Endothelial cell of umbilical vein (primary cell): Measurements from ENCODE around the gene MAP4K4. TPM values are rescaled to one million over a fixed set of nuclear protein-coding genes. Genes with fewer than 3 reads are reported as not detected.

Experiments used
- BruUV-seq: library from RNA; stranded (reverse); fragments of 400-500 nt; replicated peaks from 2 replicates; lab custom pipeline; 2021; lab: Mats Ljungman, UMichigan
- CTCF ChIA-PET: fragments of 300-600, 350-600 bp; sonication (Branson Sonifier 250); formaldehyde crosslinking; loops from one replicate; lab custom pipeline; 2021; ENCODE audit warnings: antibody characterized with exemption, inconsistent platforms; lab: Charles Lee
- POLR2A ChIA-PET: fragments of 300-600, 350-600 bp; sonication (Branson Sonifier 250); formaldehyde crosslinking; loops from one replicate; lab custom pipeline; 2021; ENCODE audit warnings: antibody characterized with exemption, inconsistent platforms; lab: Charles Lee
- DNase-seq: peaks from one replicate; pipeline ENCODE4 v3.0.0-alpha.2; 2011; ENCODE audit warnings: low read depth, low spot score
- FAIRE-seq: peaks from 2 replicates; lab custom pipeline; 2011; peaks lifted over from hg19 to GRCh38; lab: Jason Lieb, UNC
- H2AFZ ChIP-seq: 2 replicates; pipeline ENCODE4 v1.6.0; 2012; ENCODE audit warnings: low read depth, low read length, control low read depth, inconsistent platforms
- H3K27ac ChIP-seq: 2 replicates; pipeline ENCODE4 v1.5.1; 2011; ENCODE audit warnings: low read depth, mild to moderate bottlenecking, control low read depth, low read length, moderate library complexity; ENCODE audit not compliant: insufficient read depth
- H3K27me3 ChIP-seq, 2 experiments: 2 replicates each; pipeline versions ENCODE4 v1.6.0 to v1.6.1; 2011; ENCODE audit warnings: low read length in 2 of 2, mixed read lengths in 1 of 2; ENCODE audit not compliant: control insufficient read depth in 2 of 2, insufficient read depth in 2 of 2
- H3K36me3 ChIP-seq, 2 experiments: 2 replicates in 1 of 2; 3 replicates in 1 of 2; pipeline ENCODE4 v1.5.1; 2011; ENCODE audit warnings: low read length in 2 of 2, mild to moderate bottlenecking in 1 of 2, moderate library complexity in 1 of 2; ENCODE audit not compliant: control insufficient read depth in 2 of 2, insufficient read depth in 2 of 2; ENCODE audit errors: extremely low read depth in 1 of 2
- H3K4me1 ChIP-seq: 3 replicates; pipeline ENCODE4 v1.5.1; 2011; ENCODE audit warnings: mild to moderate bottlenecking, low read length; ENCODE audit not compliant: control insufficient read depth, insufficient read depth; ENCODE audit errors: extremely low read depth
- H3K4me2 ChIP-seq: 2 replicates; pipeline ENCODE4 v1.6.1; 2011; ENCODE audit warnings: low read length, control low read depth, mixed read lengths; ENCODE audit not compliant: insufficient read depth
- H3K4me3 ChIP-seq, 3 experiments: fragments of 200-600 bp in 1 of 3; sonication (generic), shearing (Covaris generic) in 1 of 3; replicated peaks in 1 of 3; 2 replicates each; pipeline ENCODE4 v1.5.1; 2011 to 2016; ENCODE audit warnings: control low read depth in 3 of 3, low read length in 3 of 3, mild to moderate bottlenecking in 2 of 3, inconsistent platforms in 1 of 3, low read depth in 1 of 3, moderate library complexity in 1 of 3; ENCODE audit not compliant: insufficient read depth in 1 of 3
- H3K79me2 ChIP-seq: 2 replicates; pipeline ENCODE4 v1.6.0; 2012; ENCODE audit warnings: low read length, inconsistent platforms; ENCODE audit not compliant: control insufficient read depth, insufficient read depth
- H3K9ac ChIP-seq: replicated peaks from 2 replicates; pipeline ENCODE3; 2011; ENCODE audit warnings: low read length, control low read depth; ENCODE audit not compliant: insufficient read depth; ENCODE audit errors: extremely low read depth
- H3K9me1 ChIP-seq: replicated peaks from 3 replicates; pipeline ENCODE4 v1.6.0; 2011; ENCODE audit warnings: mild to moderate bottlenecking, low read length; ENCODE audit not compliant: control insufficient read depth, insufficient read depth; ENCODE audit errors: extremely low read depth
- H3K9me3 ChIP-seq: replicated peaks from 2 replicates; pipeline ENCODE4 v1.5.1; 2012; ENCODE audit warnings: low read length, inconsistent platforms; ENCODE audit not compliant: control insufficient read depth, insufficient read depth
- H4K20me1 ChIP-seq: replicated peaks from 2 replicates; pipeline ENCODE3; 2011; ENCODE audit warnings: mild to moderate bottlenecking, low read length; ENCODE audit not compliant: control insufficient read depth, insufficient read depth; ENCODE audit errors: extremely low read depth
- CTCF ChIP-seq, 2 donors: IDR thresholded peaks; 1 replicate in 1 of 2; 2 replicates in 1 of 2; pipeline ENCODE4 v1.5.1; 2011; ENCODE audit warnings: low read length in 2 of 2, mild to moderate bottlenecking in 2 of 2, moderate library complexity in 2 of 2, control low read depth in 1 of 2, inconsistent platforms in 1 of 2, low read depth in 1 of 2; ENCODE audit not compliant: insufficient read depth in 1 of 2; ENCODE audit errors: extremely low read depth in 1 of 2
- EZH2 ChIP-seq: IDR thresholded peaks from 2 replicates; pipeline ENCODE4 v1.6.1; 2012; ENCODE audit warnings: borderline replicate concordance, low read depth, mild to moderate bottlenecking, moderate library complexity, low read length, inconsistent platforms; ENCODE audit not compliant: severe bottlenecking
- FOS ChIP-seq: IDR thresholded peaks from 2 replicates; pipeline ENCODE4 v1.6.1; 2011; ENCODE audit warnings: mild to moderate bottlenecking, low read length, moderate library complexity, borderline replicate concordance; ENCODE audit not compliant: insufficient read depth
- GATA2 ChIP-seq: IDR thresholded peaks from 2 replicates; pipeline ENCODE4 v1.7.0; 2011; ENCODE audit warnings: low read depth, mild to moderate bottlenecking, moderate library complexity, mixed read lengths, low read length; ENCODE audit not compliant: insufficient read length, insufficient read depth
- JUN ChIP-seq: IDR thresholded peaks from 2 replicates; pipeline ENCODE4 v1.6.1; 2011; ENCODE audit warnings: borderline replicate concordance, low read depth; ENCODE audit not compliant: insufficient read length, insufficient read depth
- MAX ChIP-seq: IDR thresholded peaks from 2 replicates; pipeline ENCODE4 v1.6.1; 2011; ENCODE audit not compliant: insufficient read depth, insufficient read length
- MYC ChIP-seq: IDR thresholded peaks from one replicate; pipeline ENCODE4 v1.6.1; 2011; ENCODE audit warnings: mild to moderate bottlenecking, low read depth, low read length
- POLR2A ChIP-seq: IDR thresholded peaks from 2 replicates; pipeline ENCODE4 v1.6.1; 2012; ENCODE audit warnings: low read depth, mild to moderate bottlenecking, control low read depth, low read length
- POLR2AphosphoS5 ChIP-seq: IDR thresholded peaks from 2 replicates; pipeline ENCODE4 v1.6.1; 2012; ENCODE audit warnings: low read depth, mild to moderate bottlenecking, control low read depth, low read length, moderate library complexity; ENCODE audit not compliant: insufficient read depth
- dilution Hi-C: fragments of 300-500 bp; cut with MboI; formaldehyde crosslinking; loops from one replicate; pipeline ENCODE4 v1.15.0; 2019; ENCODE audit warnings: low sequenced_read_pairs; ENCODE audit not compliant: extremely low pct_ligation_motif_present
- intact Hi-C: fragments of 100-400 bp; cut with micrococcal nuclease; formaldehyde crosslinking; loops from one replicate; pipeline ENCODE4 v1.10.0; 2022
- polyA plus RNA-seq, 4 experiments: library from polyadenylated mRNA; depleted of rRNA in 3 of 4; stranded (reverse) in 3 of 4; unstranded in 1 of 4; fragments of >200 nt; gene quantifications; 2 replicates each; pipeline versions ENCODE4 v1.2.1 to v1.2.3, GENCODE V29; 2011 to 2012; ENCODE audit warnings: missing spikeins in 1 of 4
- total RNA-seq: library from RNA; stranded (reverse); gene quantifications from 2 replicates; pipeline ENCODE4 v1.2.3, GENCODE V29; 2021

MAP4K4 gene
- total and polyA plus RNA-seq, 2 donors (not counting 3 experiments of a cell fraction or from before 2014, with no cell fraction given): 79.4 to 269 TPM

DNA sequence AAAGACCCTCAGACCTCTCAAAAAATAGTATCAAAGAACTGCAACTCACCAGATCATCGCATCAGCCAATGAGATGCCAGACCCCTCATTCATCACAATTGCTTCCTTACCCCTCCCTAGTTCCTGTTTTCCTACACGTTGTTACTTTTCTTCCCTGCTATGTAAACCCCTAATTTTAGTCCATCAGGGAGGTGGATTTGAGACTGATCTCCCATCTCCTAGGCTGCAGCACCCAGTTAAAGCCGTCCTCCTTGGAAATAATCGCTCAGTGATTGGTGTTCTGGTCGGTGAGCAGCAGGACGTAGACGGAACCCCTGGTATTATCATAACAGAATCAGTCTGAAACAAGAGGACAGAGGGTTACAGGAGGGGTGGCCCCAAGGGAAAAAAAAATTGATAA lies 44.0 kb upstream of the MAP4K4 start:
- no peak overlapping the region for H3K9ac ChIP-seq
- POLR2A ChIA-PET: no interaction called here
- dilution Hi-C loops (no loop called here), intact Hi-C loops (no loop called here)
- H2AFZ ChIP-seq: peak overlapping the region; percentile 51
- DNase-seq (no peak), FAIRE-seq (no peak)
- H3K27me3 ChIP-seq: no peaks in the 10 kb centered on the region
- H3K27ac ChIP-seq: no peak overlapping the region
- TF ChIP-seq CTCF (IDR thresholded peaks at IDR 0.05; ENCODE audit: extremely low read depth in 1 of 2, insufficient read depth in 1 of 2, low read depth in 1 of 2, low read length in 2 of 2): no peak
- no peak for TF ChIP-seq POLR2A
- no peak for TF ChIP-seq FOS
- no peak for TF ChIP-seq JUN
- no peak for TF ChIP-seq MYC
- no peak for TF ChIP-seq MAX
- TF ChIP-seq EZH2: no peak
- no peak for TF ChIP-seq GATA2
- TF ChIP-seq POLR2AphosphoS5: no peak
- no peaks in the 10 kb centered on the region for H3K36me3 ChIP-seq
- H3K9me3 ChIP-seq: no peaks in the 10 kb centered on the region
- H3K4me1 ChIP-seq: no peaks in the 10 kb centered on the region
- BruUV-seq: no TSS peak
- no peaks in the 10 kb centered on the region for H3K9me1 ChIP-seq
- no peaks in the 10 kb centered on the region for H3K79me2 ChIP-seq
- no peak overlapping the region for H3K4me2 ChIP-seq
- no peak overlapping the region for H3K4me3 ChIP-seq
- no peaks in the 10 kb centered on the region for H4K20me1 ChIP-seq
- CTCF ChIA-PET: interaction anchor here (0.8 kb wide), 1 partner anchor 44 kb away, joined by 3 read pairs; no protein-coding TSS in a partner anchor
